IMR-90 (cell line): Measurements from ENCODE around the gene ANK3. TPM values are rescaled to one million over a fixed set of nuclear protein-coding genes. Genes with fewer than 3 reads are reported as not detected.

ENCODE experiments used
- ATAC-seq: fragments of 200-7000 bp; cut with Tn5 transposase; 2 replicates; pipeline ENCODE4 v1.9.1; 2020; ENCODE audit warnings: low read depth, mild to moderate bottlenecking, moderate library complexity
- BruUV-seq: library from RNA; stranded (reverse); fragments of 400-500 nt; replicated peaks from 2 replicates; lab custom pipeline; 2021; lab: Mats Ljungman, UMichigan
- CTCF ChIA-PET: fragments of 300-600 bp; formaldehyde crosslinking; extraction: SDS; loops from one replicate; lab custom pipeline; 2021; ENCODE audit warnings: antibody characterized with exemption; lab: Yijun Ruan, JAX
- POLR2A ChIA-PET: fragments of 300-600 bp; sonication (Branson Sonifier 250); formaldehyde crosslinking; loops from one replicate; lab custom pipeline; 2022; ENCODE audit warnings: antibody characterized with exemption; ENCODE audit not compliant: unreplicated experiment; lab: Charles Lee
- DNase-seq: peaks from one replicate; pipeline ENCODE4 v3.0.0; 2013
- H2AFZ ChIP-seq: replicated peaks from 2 replicates; pipeline ENCODE3; 2013; ENCODE audit warnings: low read length, mild to moderate bottlenecking; ENCODE audit not compliant: poor library complexity
- H2AK5ac ChIP-seq: 2 replicates; pipeline ENCODE4 v1.6.1; 2013; ENCODE audit warnings: low read depth, low read length, inconsistent platforms
- H2AK9ac ChIP-seq: replicated peaks from 2 replicates; pipeline ENCODE3; 2013; ENCODE audit warnings: mild to moderate bottlenecking, low read depth, low read length, moderate library complexity; ENCODE audit not compliant: poor library complexity
- H2BK120ac ChIP-seq: 2 replicates; pipeline ENCODE4 v1.6.1; 2013; ENCODE audit warnings: low read depth, low read length, inconsistent platforms
- H2BK15ac ChIP-seq: 3 replicates; pipeline ENCODE4 v1.6.1; 2013; ENCODE audit warnings: low read depth, low read length, inconsistent platforms
- H2BK20ac ChIP-seq: 2 replicates; pipeline ENCODE4 v1.6.1; 2013; ENCODE audit warnings: low read depth, mild to moderate bottlenecking, inconsistent platforms, low read length, moderate library complexity
- H2BK5ac ChIP-seq: 2 replicates; pipeline ENCODE4 v1.6.1; 2013; ENCODE audit warnings: mild to moderate bottlenecking, low read depth, low read length, inconsistent platforms; ENCODE audit not compliant: poor library complexity, severe bottlenecking
- H3K14ac ChIP-seq: replicated peaks from 2 replicates; pipeline ENCODE4 v1.6.1; 2013; ENCODE audit warnings: low read depth, low read length, inconsistent platforms
- H3K18ac ChIP-seq: 2 replicates; pipeline ENCODE4 v1.6.1; 2013; ENCODE audit warnings: low read depth, low read length, control low read depth
- H3K23ac ChIP-seq: 2 replicates; pipeline ENCODE4 v1.6.1; 2013; ENCODE audit warnings: low read depth, low read length, inconsistent platforms
- H3K27ac ChIP-seq: 2 replicates; pipeline ENCODE4 v1.5.1; 2013; ENCODE audit warnings: mild to moderate bottlenecking, control low read depth, low read length; ENCODE audit not compliant: insufficient read depth
- H3K27me3 ChIP-seq: 2 replicates; pipeline ENCODE4 v1.6.1; 2013; ENCODE audit warnings: low read length; ENCODE audit not compliant: control insufficient read depth, insufficient read depth
- H3K36me3 ChIP-seq: 2 replicates; pipeline ENCODE4 v1.6.1; 2013; ENCODE audit warnings: low read length, mixed read lengths; ENCODE audit not compliant: control insufficient read depth, insufficient read depth
- H3K4ac ChIP-seq: 2 replicates; pipeline ENCODE4 v1.6.1; 2013; ENCODE audit warnings: low read depth, low read length, inconsistent platforms
- H3K4me1 ChIP-seq: 2 replicates; pipeline ENCODE4 v1.6.1; 2013; ENCODE audit warnings: low read length, mixed read lengths; ENCODE audit not compliant: control insufficient read depth, insufficient read depth
- H3K4me2 ChIP-seq: 2 replicates; pipeline ENCODE4 v1.6.1; 2013; ENCODE audit warnings: low read depth, mild to moderate bottlenecking, control low read depth, low read length, moderate library complexity
- H3K4me3 ChIP-seq: 2 replicates; pipeline ENCODE4 v1.5.1; 2013; ENCODE audit warnings: low read depth, mild to moderate bottlenecking, control low read depth, low read length, moderate library complexity; ENCODE audit not compliant: insufficient read depth
- H3K56ac ChIP-seq: 2 replicates; pipeline ENCODE4 v1.6.1; 2013; ENCODE audit warnings: low read length, inconsistent platforms; ENCODE audit not compliant: insufficient read depth; ENCODE audit errors: extremely low read depth
- H3K79me1 ChIP-seq, 2 experiments: 2 replicates each; pipeline ENCODE4 v1.6.1; 2013; ENCODE audit warnings: low read length in 2 of 2, inconsistent platforms in 1 of 2, low read depth in 1 of 2
- H3K9ac ChIP-seq: 2 replicates; pipeline ENCODE4 v1.6.1; 2013; ENCODE audit warnings: low read depth, low read length, control low read depth
- H3K9me1 ChIP-seq: 2 replicates; pipeline ENCODE4 v1.6.1; 2013; ENCODE audit warnings: low read length, inconsistent platforms; ENCODE audit not compliant: insufficient read depth
- H3K9me3 ChIP-seq: 2 replicates; pipeline ENCODE4 v1.6.1; 2013; ENCODE audit warnings: low read length; ENCODE audit not compliant: control insufficient read depth, insufficient read depth
- H4K20me1 ChIP-seq: 2 replicates; pipeline ENCODE4 v1.6.1; 2013; ENCODE audit warnings: low read length, inconsistent platforms; ENCODE audit not compliant: insufficient read depth
- H4K5ac ChIP-seq: 2 replicates; pipeline ENCODE4 v1.6.1; 2013; ENCODE audit warnings: mild to moderate bottlenecking, low read depth, low read length, control low read depth
- H4K8ac ChIP-seq, 2 experiments: 2 replicates each; pipeline ENCODE4 v1.6.1; 2013; ENCODE audit warnings: low read depth in 2 of 2, low read length in 2 of 2, control low read depth in 1 of 2, inconsistent platforms in 1 of 2
- H4K91ac ChIP-seq: 2 replicates; pipeline ENCODE4 v1.6.1; 2013; ENCODE audit warnings: low read depth, low read length, inconsistent platforms; ENCODE audit not compliant: insufficient read depth
- BHLHE40 ChIP-seq: fragments of 150-350 bp; IDR thresholded peaks from 2 replicates; pipeline ENCODE4 v1.6.1; 2016; ENCODE audit warnings: mild to moderate bottlenecking, low read depth, low read length
- CEBPB ChIP-seq: IDR thresholded peaks from 2 replicates; pipeline ENCODE4 v1.6.1; 2012; ENCODE audit warnings: low read depth, low read length, improper control_type of control experiment
- CHD1 ChIP-seq: IDR thresholded peaks from 2 replicates; pipeline ENCODE4 v1.6.1; 2012; ENCODE audit warnings: low read depth, low read length, improper control_type of control experiment
- FOS ChIP-seq: fragments of 150-350 bp; IDR thresholded peaks from 2 replicates; pipeline ENCODE4 v1.6.1; 2016; ENCODE audit warnings: low read depth, low read length
- MAFK ChIP-seq: IDR thresholded peaks from 2 replicates; pipeline ENCODE4 v1.6.1; 2012; ENCODE audit warnings: low read depth, low read length, improper control_type of control experiment
- MAZ ChIP-seq: IDR thresholded peaks from 2 replicates; pipeline ENCODE4 v1.6.1; 2012; ENCODE audit warnings: low read depth, mild to moderate bottlenecking, low read length, improper control_type of control experiment, moderate library complexity, borderline replicate concordance
- MXI1 ChIP-seq: IDR thresholded peaks from 2 replicates; pipeline ENCODE4 v1.6.1; 2012; ENCODE audit warnings: low read depth, mild to moderate bottlenecking, low read length, moderate library complexity, borderline replicate concordance
- NFE2L2 ChIP-seq: fragments of 150-350 bp; IDR thresholded peaks from 2 replicates; pipeline ENCODE4 v1.6.1; 2016; ENCODE audit warnings: low read depth, mild to moderate bottlenecking, low read length
- RAD21 ChIP-seq: IDR thresholded peaks from 2 replicates; pipeline ENCODE4 v1.6.1; 2012; ENCODE audit warnings: low read length, improper control_type of control experiment
- RCOR1 ChIP-seq: IDR thresholded peaks from 2 replicates; pipeline ENCODE4 v1.6.1; 2012; ENCODE audit warnings: mild to moderate bottlenecking, low read length, improper control_type of control experiment; ENCODE audit not compliant: insufficient replicate concordance
- RFX5 ChIP-seq: IDR thresholded peaks from 2 replicates; pipeline ENCODE4 v1.8.0; 2012; ENCODE audit warnings: low read depth, mild to moderate bottlenecking, low read length, moderate library complexity
- whole genome bisulfite sequencing, 2 experiments: methylation state at CpG; one replicate each; pipeline versions ENCODE4 v1.1.5 to v1.1.7; 2013; ENCODE audit warnings: missing lambda C conversion rate in 2 of 2; ENCODE audit not compliant: insufficient read length in 1 of 2; ENCODE audit errors: extremely low coverage in 2 of 2; 5-methylcytosine and 5-hydroxymethylcytosine counted together
- dilution Hi-C: fragments of 300-500 bp; cut with HindIII; formaldehyde crosslinking; loops from one replicate; pipeline ENCODE4 v1.14.3; 2018; ENCODE audit warnings: low sequenced_read_pairs; ENCODE audit not compliant: unreplicated experiment
- in situ Hi-C: fragments of 300-500 bp; cut with MboI; formaldehyde crosslinking; loops from 3 replicates; pipeline ENCODE4 v1.14.3; 2019; ENCODE audit warnings: low sequenced_read_pairs, inconsistent platforms, mixed read lengths
- intact Hi-C: fragments of 100-400 bp; cut with micrococcal nuclease; formaldehyde crosslinking; loops from 2 replicates; pipeline ENCODE4 v1.10.0; 2022
- polyA plus RNA-seq, 3 experiments: library from polyadenylated mRNA; depleted of rRNA; stranded (reverse); fragments of >200 nt; gene quantifications; 2 replicates each; pipeline ENCODE4 v1.2.3, GENCODE V29; 2012; ENCODE audit warnings: low replicate concordance in 1 of 3
- total RNA-seq: library from RNA; depleted of rRNA; stranded (reverse); fragments of >200 nt; gene quantifications from 2 replicates; pipeline ENCODE4 v1.2.3, GENCODE V29; 2012
- TF ChIP-seq, protein P1 (sequence below): conservative IDR thresholded peaks from 2 replicates; pipeline ENCODE4 v1.5.1; 2012; ENCODE audit warnings: mild to moderate bottlenecking, low read depth, low read length, improper control_type of control experiment

The ANK3 gene
- total and polyA plus RNA-seq, 2 of the 4 experiments (the other 2 are of a cell fraction) = 0.63 to 1.8 TPM

DNA sequence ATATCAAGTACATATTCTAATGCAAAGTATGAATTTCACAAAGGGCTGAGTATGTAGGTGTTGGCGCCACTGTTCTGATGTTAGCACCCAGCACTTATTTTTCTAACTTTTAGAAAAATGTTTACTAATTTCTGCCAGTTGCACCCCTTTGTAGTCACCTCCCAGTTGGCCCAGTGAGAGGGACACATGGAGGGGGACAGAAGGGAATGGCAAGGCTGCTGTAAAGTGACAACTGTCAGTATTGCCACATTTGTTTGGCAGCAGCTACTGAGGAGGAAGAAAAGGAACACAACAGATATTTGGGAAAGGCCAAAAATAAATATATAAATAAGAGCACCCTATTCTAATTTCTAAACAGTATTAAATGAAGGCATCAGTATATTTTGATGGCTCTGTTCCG is 57.3 kb downstream of the ANK3 start:
- Histone ChIP-seq H3K4me2 (no peak overlapping the region), H3K14ac (no peak overlapping the region), H3K4me1 (peaks cover 4% of the 10 kb centered on the region; the same call in 1 of the 2 replicates), H2BK5ac (no peak overlapping the region), H3K23ac (no peak overlapping the region), H2AFZ (no peak overlapping the region), H3K79me1 (no peaks in the 10 kb centered on the region), H3K27me3 (no peaks in the 10 kb centered on the region), H4K8ac (no peak overlapping the region), H3K27ac (no peak overlapping the region), H4K5ac (no peak overlapping the region), H2AK9ac (no peak overlapping the region), H3K9me3 (no peaks in the 10 kb centered on the region), H2BK15ac (no peak overlapping the region), H3K36me3 (no peaks in the 10 kb centered on the region), H4K91ac (no peak overlapping the region; the same call in 1 of the 2 replicates), H3K9ac (no peak overlapping the region), H3K9me1 (no peaks in the 10 kb centered on the region), H2BK20ac (no peak overlapping the region), H3K56ac (no peak overlapping the region), H2AK5ac (no peak overlapping the region), H3K18ac (no peak overlapping the region), H4K20me1 (no peaks in the 10 kb centered on the region), H3K4me3 (no peak overlapping the region), H3K4ac (no peak overlapping the region), H2BK120ac (no peak overlapping the region)
- in situ Hi-C loops (no loop called here), intact Hi-C loops (no loop called here), dilution Hi-C loops (no loop called here)
- CTCF ChIA-PET = interaction anchor here (1.3 kb wide), 1 partner anchor 10 kb away, joined by 4 read pairs; no protein-coding TSS in a partner anchor
- no CpG with 5 or more reads among the region's 2 CpGs for WGBS, 2 experiments
- BruUV-seq = no TSS peak
- POLR2A ChIA-PET = no interaction called here
- ATAC-seq = no peak
- no peak for DNase-seq
- TF ChIP-seq MXI1 (no peak), RAD21 (no peak), CHD1 (no peak), NFE2L2 (no peak), FOS (no peak), MAFK (no peak), BHLHE40 (no peak), MAZ (no peak), RFX5 (no peak), CEBPB (no peak), RCOR1 (no peak)
- TF ChIP-seq, protein P1, sequence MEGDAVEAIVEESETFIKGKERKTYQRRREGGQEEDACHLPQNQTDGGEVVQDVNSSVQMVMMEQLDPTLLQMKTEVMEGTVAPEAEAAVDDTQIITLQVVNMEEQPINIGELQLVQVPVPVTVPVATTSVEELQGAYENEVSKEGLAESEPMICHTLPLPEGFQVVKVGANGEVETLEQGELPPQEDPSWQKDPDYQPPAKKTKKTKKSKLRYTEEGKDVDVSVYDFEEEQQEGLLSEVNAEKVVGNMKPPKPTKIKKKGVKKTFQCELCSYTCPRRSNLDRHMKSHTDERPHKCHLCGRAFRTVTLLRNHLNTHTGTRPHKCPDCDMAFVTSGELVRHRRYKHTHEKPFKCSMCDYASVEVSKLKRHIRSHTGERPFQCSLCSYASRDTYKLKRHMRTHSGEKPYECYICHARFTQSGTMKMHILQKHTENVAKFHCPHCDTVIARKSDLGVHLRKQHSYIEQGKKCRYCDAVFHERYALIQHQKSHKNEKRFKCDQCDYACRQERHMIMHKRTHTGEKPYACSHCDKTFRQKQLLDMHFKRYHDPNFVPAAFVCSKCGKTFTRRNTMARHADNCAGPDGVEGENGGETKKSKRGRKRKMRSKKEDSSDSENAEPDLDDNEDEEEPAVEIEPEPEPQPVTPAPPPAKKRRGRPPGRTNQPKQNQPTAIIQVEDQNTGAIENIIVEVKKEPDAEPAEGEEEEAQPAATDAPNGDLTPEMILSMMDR = no peak
